Erythroblast (primary cell): ENCODE data around the gene CC2D1A.

Experiments
- GATA1 ChIP-seq: IDR thresholded peaks from 2 replicates; pipeline ENCODE4 v1.6.1; 2011; ENCODE audit warnings: low read depth, mild to moderate bottlenecking, control low read depth, low read length, moderate library complexity
- POLR2A ChIP-seq: IDR thresholded peaks from 2 replicates; pipeline ENCODE4 v1.6.1; 2011; ENCODE audit warnings: mild to moderate bottlenecking, low read length

GRCh38 chr19:13935765-13936510 lies 29.9 kb downstream of the CC2D1A start:
- TF ChIP-seq POLR2A (no peak), GATA1 (no peak)
